ENCODE measurements around the gene PRRT1B.

Gene PRRT1B

GRCh38 chr9:131582466-131583336 lies 37.4 kb downstream of the PRRT1B start:
- DNase-seq = no peak

DNA sequence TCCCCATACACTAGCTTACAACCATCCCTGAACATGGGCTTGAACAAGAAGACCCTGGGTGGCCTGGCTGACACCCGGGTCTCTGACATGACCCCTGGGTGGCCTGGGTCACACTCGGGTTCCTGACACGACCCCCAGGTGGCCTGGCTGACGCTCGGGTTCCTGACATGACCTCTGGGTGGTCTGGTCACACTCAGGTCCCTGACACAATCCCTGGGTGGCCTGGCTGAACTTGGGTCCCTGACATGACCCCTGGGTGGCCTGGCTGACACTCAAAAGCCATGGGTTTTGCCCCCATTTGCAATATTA lies 38.0 kb downstream of the PRRT1B start:
- DNase-seq = no peak

- DNase-seq = no peak
These were observed 38.7 kb downstream of the PRRT1B start for GRCh38 chr9:131583836-131584555.

DNA sequence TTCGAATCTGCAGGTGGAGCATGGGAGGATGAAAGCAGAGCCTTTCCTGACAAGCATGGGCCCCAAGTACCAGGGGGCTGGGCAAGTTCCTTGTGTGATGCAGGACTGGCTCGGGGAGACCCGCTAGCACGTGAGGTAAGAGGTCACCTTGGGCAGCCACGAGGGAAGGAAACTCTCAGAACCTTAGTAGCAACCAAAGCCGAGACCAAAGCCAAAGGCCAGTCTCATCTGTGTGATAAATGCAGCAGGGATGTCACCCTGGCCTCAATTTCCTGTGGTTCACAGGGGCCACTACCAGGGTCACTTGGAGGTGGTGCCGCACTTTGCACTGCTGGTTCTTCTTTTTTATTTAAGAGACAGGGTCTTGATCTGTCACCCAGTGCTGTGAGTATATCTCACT lies 39.5 kb downstream of the PRRT1B start:
- DNase-seq = no peak

GRCh38 chr9:131585375-131585774 lies 40.1 kb downstream of the PRRT1B start:
- no peak for DNase-seq

DNA sequence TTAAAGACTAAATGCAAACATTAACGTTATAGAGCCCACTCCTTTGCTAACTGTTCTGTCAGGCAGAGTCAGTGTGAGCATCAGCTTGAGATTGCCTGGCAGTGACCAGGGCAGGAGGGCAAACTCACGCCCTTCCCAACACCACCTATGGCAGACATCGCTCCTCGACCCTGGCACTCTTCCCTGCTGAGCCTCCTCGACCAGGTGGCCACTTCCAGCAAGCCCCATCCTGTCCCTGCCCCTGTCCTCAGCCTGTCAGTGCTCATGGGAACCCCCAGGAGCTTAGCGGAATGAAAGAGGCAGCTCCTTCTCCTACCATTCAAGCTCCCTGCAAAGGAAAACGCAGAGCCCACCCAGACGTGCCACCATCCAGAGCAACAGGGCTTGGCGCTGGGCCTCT lies 42.0 kb downstream of the PRRT1B start:
- DNase-seq = no peak

- no peak for DNase-seq
These were observed 42.6 kb downstream of the PRRT1B start for GRCh38 chr9:131587906-131588305.

- no peak for DNase-seq
These were observed 43.1 kb downstream of the PRRT1B start for GRCh38 chr9:131588396-131588795.

- no peak for DNase-seq
These were observed 43.9 kb downstream of the PRRT1B start for GRCh38 chr9:131589124-131589711.

DNA sequence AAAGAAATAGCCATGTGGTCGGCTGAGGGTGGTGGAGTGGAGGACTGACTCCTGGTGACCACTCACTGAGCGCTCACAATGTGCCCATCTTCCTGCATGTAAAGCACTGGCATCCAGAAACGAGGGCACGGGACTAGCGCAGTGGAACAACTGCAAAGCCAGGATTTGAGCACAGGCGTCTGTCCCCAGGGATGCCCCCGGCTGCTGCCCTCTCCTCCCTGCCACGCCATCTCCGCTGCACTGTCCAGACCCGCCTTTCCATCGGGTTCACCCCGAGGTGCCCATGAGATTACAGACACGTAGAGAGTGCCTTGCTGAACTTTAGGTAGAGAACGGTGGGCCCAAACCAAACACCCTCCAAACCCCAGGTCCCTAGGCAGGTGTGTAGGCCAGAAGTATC lies 44.7 kb downstream of the PRRT1B start:
- DNase-seq = no peak

GRCh38 chr9:131590449-131590848 lies 45.1 kb downstream of the PRRT1B start:
- no peak for DNase-seq

- peak; percentile 64 for DNase-seq
These were observed 45.9 kb downstream of the PRRT1B start for GRCh38 chr9:131590907-131591844.

GRCh38 chr9:131591845-131592208 lies 46.5 kb downstream of the PRRT1B start:
- no peak for DNase-seq

DNA sequence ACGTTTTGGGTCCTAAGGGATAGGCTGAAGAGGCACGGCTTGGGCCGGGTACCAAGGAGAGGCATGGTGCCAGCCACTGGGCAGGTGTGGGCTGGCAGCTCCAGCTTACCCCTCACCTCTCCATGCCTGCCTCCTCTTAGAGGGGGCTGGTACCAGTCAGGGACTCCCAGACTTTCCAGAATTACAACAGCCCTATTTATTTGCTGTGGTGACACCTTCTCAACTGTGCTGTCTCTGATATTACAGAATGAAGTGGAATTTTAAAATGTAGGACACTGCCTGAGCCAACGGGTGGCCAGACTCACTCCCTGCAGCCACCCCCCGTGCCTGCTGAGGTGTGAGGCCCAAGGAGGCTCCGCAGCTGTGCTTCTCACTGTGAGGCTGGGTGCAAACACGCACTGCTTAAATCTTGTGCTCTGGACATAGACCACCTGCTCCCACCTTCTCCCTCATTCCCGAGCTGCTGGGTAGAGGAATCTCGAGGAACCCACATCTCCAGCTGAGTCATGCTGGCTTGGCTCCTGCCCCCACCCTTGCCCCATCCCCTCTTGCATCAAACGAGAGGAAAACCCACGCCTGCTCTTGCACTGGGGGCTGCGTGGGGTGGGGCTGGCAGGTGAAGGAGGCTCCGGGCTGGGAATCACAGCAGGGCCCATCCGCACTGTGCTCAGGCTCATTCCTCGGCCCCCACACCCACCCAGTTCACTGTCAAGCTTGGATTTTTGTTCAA lies 47.9 kb downstream of the PRRT1B start:
- no peak for DNase-seq

- DNase-seq = peak; percentile 7
These were observed 48.8 kb downstream of the PRRT1B start for GRCh38 chr9:131593936-131594665.

DNA sequence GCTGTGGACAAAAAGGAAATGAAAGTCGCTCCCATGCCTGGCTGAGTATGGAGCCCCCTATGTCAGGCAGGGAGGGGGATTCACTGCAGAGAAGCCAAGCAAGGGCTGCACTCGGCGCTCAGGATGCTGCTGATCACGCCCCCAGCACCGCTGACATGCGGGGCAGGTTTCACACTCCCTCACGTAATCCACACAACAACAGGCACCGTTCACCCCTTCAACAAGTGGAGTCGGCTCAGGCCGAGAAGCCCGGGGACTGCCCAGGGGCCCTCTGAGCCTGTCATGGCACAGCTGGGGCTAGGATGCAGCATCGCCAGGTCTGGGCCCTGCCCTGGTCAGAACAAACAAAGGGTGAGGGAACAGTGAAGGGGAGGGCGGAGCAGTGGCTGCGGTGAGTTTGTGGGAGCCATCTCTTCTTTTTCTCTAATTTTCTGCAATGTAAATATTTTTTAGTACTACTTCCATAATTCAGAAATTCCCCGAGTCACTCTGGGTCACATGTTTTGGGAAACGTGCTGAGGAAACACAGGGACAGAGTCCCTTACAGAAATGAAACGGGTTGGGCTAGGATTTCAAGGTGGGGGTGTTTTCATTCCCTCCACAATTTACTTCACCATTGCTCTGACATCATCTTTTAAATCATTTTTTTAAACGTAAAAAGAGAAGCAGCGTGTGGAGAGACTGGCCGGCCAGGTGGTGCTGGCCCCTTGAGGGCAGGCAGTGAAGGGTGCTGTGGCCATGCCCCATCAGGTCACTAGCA lies 49.8 kb downstream of the PRRT1B start:
- no peak for DNase-seq

DNA sequence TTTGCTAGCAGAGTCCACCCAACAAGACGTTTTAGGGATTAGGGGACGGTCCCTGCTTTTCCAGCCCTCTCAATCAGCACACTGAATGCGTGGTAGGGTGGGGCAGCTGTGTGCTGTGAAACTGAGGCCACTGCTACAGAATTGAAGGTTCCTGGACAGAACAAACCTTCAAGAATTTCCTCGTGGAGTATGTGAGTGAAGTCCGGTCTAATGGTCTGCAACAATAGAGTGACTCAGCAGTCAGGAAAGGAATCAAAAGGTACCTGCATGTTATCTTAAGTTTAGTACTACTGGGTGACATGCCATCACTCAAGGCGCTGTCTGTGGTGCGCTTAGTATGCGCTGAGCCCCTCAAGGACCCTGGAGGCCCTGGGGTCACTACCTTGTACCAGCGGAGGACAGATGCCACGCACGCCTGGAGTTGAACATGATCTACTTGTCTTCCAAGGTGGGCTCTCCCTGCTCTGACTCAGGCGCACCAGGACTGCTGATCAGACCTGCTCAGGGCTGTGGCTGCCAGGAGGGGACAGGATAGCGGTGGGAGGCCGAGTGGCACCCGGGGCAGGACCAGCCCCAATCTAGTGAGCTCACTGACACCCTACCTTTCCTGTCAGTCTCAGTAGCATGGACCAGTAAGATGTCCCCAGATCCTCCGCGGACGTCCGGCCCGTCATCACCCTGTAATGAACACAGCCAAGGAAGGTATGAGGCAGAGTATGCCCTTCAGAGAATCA lies 50.5 kb downstream of the PRRT1B start:
- DNase-seq = no peak

- DNase-seq = no peak
These were observed 51.1 kb downstream of the PRRT1B start for GRCh38 chr9:131596430-131596743.

- DNase-seq = no peak
These were observed 51.9 kb downstream of the PRRT1B start for GRCh38 chr9:131597246-131597645.

DNA sequence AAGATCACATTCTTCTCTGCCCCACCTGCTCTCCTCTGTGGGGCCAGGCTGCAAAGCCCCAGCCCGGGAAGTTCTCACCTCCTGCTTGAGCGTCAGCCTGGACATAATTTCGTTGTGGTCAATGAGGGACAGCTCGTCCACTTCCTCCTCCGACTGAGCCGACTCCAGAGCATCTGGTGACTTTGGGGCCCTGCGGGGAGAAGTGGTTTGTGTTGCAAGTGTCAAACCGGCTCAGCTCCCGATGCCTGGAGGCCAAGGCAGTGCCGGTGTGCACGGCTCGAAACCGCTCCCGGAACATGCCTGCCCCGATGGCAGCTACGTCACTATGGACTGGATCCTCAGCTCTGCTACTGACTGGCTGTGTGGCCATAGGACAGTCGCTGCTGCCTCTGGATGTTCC lies 52.8 kb downstream of the PRRT1B start:
- no peak for DNase-seq
